H1 (cell line): ENCODE results near the gene NAV2. TPM values are rescaled to one million over a fixed set of nuclear protein-coding genes. Genes with fewer than 3 reads are reported as not detected.

Experiments used
- BCL11A ChIP-seq, 2 experiments: IDR thresholded peaks; one replicate each; pipeline ENCODE4 v1.6.1; 2011; ENCODE audit warnings: low read depth in 2 of 2, low read length in 2 of 2, mild to moderate bottlenecking in 2 of 2
- CBX8 ChIP-seq: fragments of 300-800, 300-1000 bp; sonication (generic); IDR thresholded peaks from 2 replicates; pipeline ENCODE4 v1.7.1; 2016; ENCODE audit warnings: low read depth, low read length, borderline replicate concordance
- NRF1 ChIP-seq: IDR thresholded peaks from 2 replicates; pipeline ENCODE4 v1.6.1; 2011; ENCODE audit warnings: mild to moderate bottlenecking, low read depth, low read length, improper control_type of control experiment
- PHF8 ChIP-seq: fragments of 200-600 bp; sonication (generic); conservative IDR thresholded peaks from 2 replicates; pipeline ENCODE4 v1.7.1; 2012; ENCODE audit warnings: low read depth, mild to moderate bottlenecking, inconsistent platforms, low read length, moderate library complexity
- polyA plus RNA-seq, 7 experiments: library from polyadenylated mRNA; depleted of rRNA in 3 of 7; stranded (reverse) in 5 of 7; unstranded in 2 of 7; fragments of >200 nt in 5 of 7; fragments of 200-250 nt in 2 of 7; gene quantifications; 1 replicate in 5 of 7; 2 replicates in 1 of 7; 4 replicates in 1 of 7; pipeline versions ENCODE4 v1.2.1 to v1.2.3, GENCODE V29; 2011 to 2013; ENCODE audit warnings: missing spikeins in 2 of 7, mixed read lengths in 2 of 7
- total RNA-seq: library from RNA; stranded (reverse); fragmentation: NEBNext Ultra II Directional; extraction: Animal tissue kit (Norgen Biotek cat#: 25700); gene quantifications from 2 replicates; pipeline ENCODE4 v1.2.1, GENCODE V29; 2021

NAV2 gene
- total and polyA plus RNA-seq, 2 of the 8 experiments (the other 6 are each of a cell fraction or from before 2014, with no cell fraction given) = 35.6 to 73.6 TPM

DNA sequence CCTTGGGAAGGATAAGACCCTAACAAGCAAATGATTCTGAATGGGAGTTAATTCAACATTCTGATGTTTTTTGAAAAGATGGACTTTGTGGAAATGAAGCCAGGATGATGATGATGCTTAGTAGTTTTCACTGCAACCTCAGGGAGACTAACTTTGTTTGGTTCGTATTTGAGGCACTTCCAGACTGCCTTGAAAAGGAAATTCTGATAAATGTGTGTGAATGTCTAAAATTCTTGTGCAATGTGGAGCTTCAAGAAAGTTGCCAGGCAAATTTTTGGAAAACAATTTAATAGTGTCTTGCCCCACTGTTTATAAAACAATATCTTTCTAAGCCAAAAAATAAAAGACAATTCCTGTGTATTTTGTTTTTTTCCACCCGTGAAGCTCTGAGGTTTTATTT, 11.2 kb upstream of the NAV2 start (continued):
- TF ChIP-seq NRF1 = no peak
- no peak for TF ChIP-seq CBX8
- TF ChIP-seq BCL11A (IDR thresholded peaks at IDR 0.05; ENCODE audit: low read depth in 2 of 2, low read length in 2 of 2) = no peak
- no peak for TF ChIP-seq PHF8
- TF ChIP-seq, all 59 proteins: peak for 0
